Skin of body (tissue), 2 donors: ENCODE data around the gene SMIM12. TPM values are rescaled to one million over a fixed set of nuclear protein-coding genes. Genes with fewer than 3 reads are reported as not detected.

Experiments used
- DNase-seq: peaks from one replicate; lab custom pipeline; 2025; lab: John Stamatoyannopoulos, UW
- total RNA-seq: library from RNA; depleted of rRNA; stranded (reverse); fragments of >200 nt; gene quantifications from one replicate; pipeline ENCODE4 v1.2.3, GENCODE V29; 2014

Gene SMIM12
- 8.0 TPM for total RNA-seq

- peak; percentile 82 for DNase-seq
These were observed at the start of gene SMIM12 for GRCh38 chr1:34859446-34860200. Gene SMIM12 (minus strand): TSS chr1:34859749. CDS start chr1:34855977, 3,772 bp downstream.

- DNase-seq: no peak
These were observed 48.8 kb upstream of the SMIM12 start for GRCh38 chr1:34908369-34908768.

- no peak for DNase-seq
These were observed 48.0 kb upstream of the SMIM12 start for GRCh38 chr1:34907487-34908090.

GRCh38 chr1:34906756-34907155 is 47.2 kb upstream of the SMIM12 start:
- DNase-seq: no peak

- no peak for DNase-seq
These were observed 46.7 kb upstream of the SMIM12 start for GRCh38 chr1:34906222-34906621.

- DNase-seq: no peak
These were observed 45.5 kb upstream of the SMIM12 start for GRCh38 chr1:34905098-34905459.

GRCh38 chr1:34904236-34905097 is 44.9 kb upstream of the SMIM12 start:
- no peak for DNase-seq

- DNase-seq: no peak
These were observed 42.4 kb upstream of the SMIM12 start for GRCh38 chr1:34901919-34902318.

- DNase-seq: no peak
These were observed 41.4 kb upstream of the SMIM12 start for GRCh38 chr1:34900775-34901502.

- no peak for DNase-seq
These were observed 40.4 kb upstream of the SMIM12 start for GRCh38 chr1:34899906-34900305.

GRCh38 chr1:34899471-34899870 is 39.9 kb upstream of the SMIM12 start:
- no peak for DNase-seq

GRCh38 chr1:34898330-34898761 is 38.8 kb upstream of the SMIM12 start:
- DNase-seq: no peak

GRCh38 chr1:34896612-34897011 is 37.1 kb upstream of the SMIM12 start:
- no peak for DNase-seq

GRCh38 chr1:34889705-34890104 is 30.2 kb upstream of the SMIM12 start:
- no peak for DNase-seq

- no peak for DNase-seq
These were observed 28.0 kb upstream of the SMIM12 start for GRCh38 chr1:34887593-34887992.

- no peak for DNase-seq
These were observed 26.1 kb upstream of the SMIM12 start for GRCh38 chr1:34885405-34886247.

- no peak for DNase-seq
These were observed 25.4 kb upstream of the SMIM12 start for GRCh38 chr1:34884961-34885360.

- no peak for DNase-seq
These were observed 25.0 kb upstream of the SMIM12 start for GRCh38 chr1:34884536-34884935.

- no peak for DNase-seq
These were observed 19.7 kb upstream of the SMIM12 start for GRCh38 chr1:34879230-34879629.

- no peak for DNase-seq
These were observed 16.9 kb upstream of the SMIM12 start for GRCh38 chr1:34876406-34876805.
